ENCODE data around the gene ATAD2B. TPM values are rescaled to one million over a fixed set of nuclear protein-coding genes. Genes with fewer than 3 reads are reported as not detected.
A peak's percentile ranks its signal among the peaks of the same experiment; 100 is the strongest.

The ATAD2B gene
- total RNA-seq, 1 donor from 2014 or later, result 24.3 TPM

DNA sequence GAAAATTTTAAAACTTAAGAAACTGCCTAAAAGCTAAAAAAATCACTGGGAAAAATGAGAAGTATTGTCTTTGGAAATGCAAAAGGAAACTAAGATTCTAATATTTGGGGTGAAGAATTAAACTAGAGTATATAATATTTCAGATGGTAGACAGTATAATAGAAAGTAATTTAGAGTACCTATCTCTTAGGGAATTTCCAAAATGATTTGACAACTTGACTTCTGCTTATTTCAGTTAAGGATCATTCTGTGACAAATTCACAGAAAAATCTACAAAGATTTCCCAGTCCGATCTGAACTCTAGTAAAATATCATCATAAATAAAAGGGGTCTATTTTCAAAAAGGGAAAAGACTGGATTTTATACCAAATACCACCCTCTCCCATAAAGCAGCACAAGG is 99.6 kb downstream of the ATAD2B start:
- no peak for ATAC-seq
- H3K27ac ChIP-seq, result no peak overlapping the region
- intact Hi-C loops (cut with DNase I), result no loop called here
- no peak overlapping the region for H3K4me3 ChIP-seq
- TF ChIP-seq, protein P1, sequence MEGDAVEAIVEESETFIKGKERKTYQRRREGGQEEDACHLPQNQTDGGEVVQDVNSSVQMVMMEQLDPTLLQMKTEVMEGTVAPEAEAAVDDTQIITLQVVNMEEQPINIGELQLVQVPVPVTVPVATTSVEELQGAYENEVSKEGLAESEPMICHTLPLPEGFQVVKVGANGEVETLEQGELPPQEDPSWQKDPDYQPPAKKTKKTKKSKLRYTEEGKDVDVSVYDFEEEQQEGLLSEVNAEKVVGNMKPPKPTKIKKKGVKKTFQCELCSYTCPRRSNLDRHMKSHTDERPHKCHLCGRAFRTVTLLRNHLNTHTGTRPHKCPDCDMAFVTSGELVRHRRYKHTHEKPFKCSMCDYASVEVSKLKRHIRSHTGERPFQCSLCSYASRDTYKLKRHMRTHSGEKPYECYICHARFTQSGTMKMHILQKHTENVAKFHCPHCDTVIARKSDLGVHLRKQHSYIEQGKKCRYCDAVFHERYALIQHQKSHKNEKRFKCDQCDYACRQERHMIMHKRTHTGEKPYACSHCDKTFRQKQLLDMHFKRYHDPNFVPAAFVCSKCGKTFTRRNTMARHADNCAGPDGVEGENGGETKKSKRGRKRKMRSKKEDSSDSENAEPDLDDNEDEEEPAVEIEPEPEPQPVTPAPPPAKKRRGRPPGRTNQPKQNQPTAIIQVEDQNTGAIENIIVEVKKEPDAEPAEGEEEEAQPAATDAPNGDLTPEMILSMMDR (IDR thresholded peaks at IDR 0.05), result no peak
- no peaks in the 10 kb centered on the region for H3K4me1 ChIP-seq
- peaks cover 28% of the 10 kb centered on the region for H3K36me3 ChIP-seq
- H3K9me3 ChIP-seq, result no peaks in the 10 kb centered on the region
- DNase-seq, result no peak
- no peaks in the 10 kb centered on the region for H3K27me3 ChIP-seq (ENCODE audit: low read depth)

DNA sequence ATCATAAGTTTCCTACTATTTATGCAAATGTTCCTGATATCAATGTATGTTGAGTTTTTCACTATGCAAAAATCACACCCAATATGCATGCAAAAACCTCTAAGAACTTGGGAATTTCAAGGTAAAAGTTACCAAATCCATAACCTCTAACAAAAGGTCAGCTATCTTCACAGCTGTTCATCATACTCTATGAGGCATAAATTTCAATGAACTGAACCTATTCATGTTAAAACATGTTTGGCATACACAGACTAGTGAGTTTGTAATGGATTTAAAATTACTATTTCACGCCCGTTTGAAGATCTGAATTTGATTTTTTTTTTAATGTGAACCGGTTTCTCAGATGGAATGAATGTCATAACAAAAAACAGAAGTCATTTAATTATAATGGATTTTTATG is 100.2 kb downstream of the ATAD2B start:
- H3K4me3 ChIP-seq, result no peak overlapping the region
- DNase-seq (no peak), ATAC-seq (no peak)
- H3K36me3 ChIP-seq, result peaks cover 33% of the 10 kb centered on the region
- no peak overlapping the region for H3K27ac ChIP-seq
- H3K27me3 ChIP-seq (ENCODE audit: low read depth), result no peaks in the 10 kb centered on the region
- no peaks in the 10 kb centered on the region for H3K9me3 ChIP-seq
- no peaks in the 10 kb centered on the region for H3K4me1 ChIP-seq
- intact Hi-C loops (cut with DNase I), result no loop called here
- TF ChIP-seq, protein P1 (IDR thresholded peaks at IDR 0.05), result no peak

DNA sequence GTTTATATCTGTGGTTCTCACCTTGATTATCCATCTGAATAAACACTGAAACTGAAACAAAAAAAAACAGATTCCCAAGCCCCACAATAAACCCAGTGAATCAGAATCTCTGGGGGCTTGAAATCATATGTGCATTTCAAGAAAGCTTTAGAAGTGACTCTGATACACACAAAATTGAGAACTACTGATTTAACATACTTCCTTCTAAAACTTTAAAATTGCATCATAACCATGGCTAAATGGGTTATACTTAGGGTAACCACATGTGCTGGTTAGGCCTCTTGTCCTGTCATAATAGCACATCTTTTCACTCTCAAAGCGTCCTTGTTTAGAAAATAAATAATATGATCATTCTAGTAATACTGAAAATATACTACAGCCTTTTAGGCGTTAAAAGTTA is 100.9 kb downstream of the ATAD2B start:
- Histone ChIP-seq H3K27ac (no peak overlapping the region), H3K36me3 (peaks cover 38% of the 10 kb centered on the region), H3K4me3 (no peak overlapping the region), H3K4me1 (no peaks in the 10 kb centered on the region), H3K27me3 (ENCODE audit: low read depth) (no peaks in the 10 kb centered on the region), H3K9me3 (no peaks in the 10 kb centered on the region)
- no peak for DNase-seq
- TF ChIP-seq, protein P1 (IDR thresholded peaks at IDR 0.05), result no peak
- ATAC-seq, result no peak
- intact Hi-C loops (cut with DNase I), result no loop called here

DNA sequence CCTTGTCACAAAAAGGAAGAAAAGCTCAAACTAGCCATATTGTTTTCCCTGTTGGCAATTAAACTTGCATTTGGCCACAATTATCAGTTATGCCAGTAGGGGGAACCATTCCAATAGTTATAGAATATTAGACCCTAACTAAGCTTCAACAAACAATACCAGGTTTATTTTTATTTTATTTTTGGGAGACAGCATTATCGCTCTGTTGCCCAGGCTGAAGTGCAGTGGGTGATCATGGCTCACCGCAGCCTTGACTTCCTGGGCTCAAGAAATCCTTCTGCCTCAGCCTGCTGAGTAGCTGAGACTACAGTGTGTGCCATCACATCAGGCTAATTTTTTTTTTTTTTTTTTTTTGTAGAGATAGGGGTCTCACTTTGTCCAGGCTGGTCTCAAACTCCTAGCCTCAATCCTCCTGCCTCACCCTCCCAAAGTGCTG is 102.1 kb downstream of the ATAD2B start:
- Histone ChIP-seq H3K9me3 (no peaks in the 10 kb centered on the region), H3K4me1 (no peaks in the 10 kb centered on the region), H3K27ac (no peak overlapping the region), H3K27me3 (ENCODE audit: low read depth) (no peaks in the 10 kb centered on the region), H3K36me3 (peaks cover 41% of the 10 kb centered on the region), H3K4me3 (no peak overlapping the region)
- peak; percentile 64 to 79 for ATAC-seq
- TF ChIP-seq, protein P1 (IDR thresholded peaks at IDR 0.05), result peak; percentile 69
- intact Hi-C loops (cut with DNase I), result no loop called here
- no peak for DNase-seq

DNA sequence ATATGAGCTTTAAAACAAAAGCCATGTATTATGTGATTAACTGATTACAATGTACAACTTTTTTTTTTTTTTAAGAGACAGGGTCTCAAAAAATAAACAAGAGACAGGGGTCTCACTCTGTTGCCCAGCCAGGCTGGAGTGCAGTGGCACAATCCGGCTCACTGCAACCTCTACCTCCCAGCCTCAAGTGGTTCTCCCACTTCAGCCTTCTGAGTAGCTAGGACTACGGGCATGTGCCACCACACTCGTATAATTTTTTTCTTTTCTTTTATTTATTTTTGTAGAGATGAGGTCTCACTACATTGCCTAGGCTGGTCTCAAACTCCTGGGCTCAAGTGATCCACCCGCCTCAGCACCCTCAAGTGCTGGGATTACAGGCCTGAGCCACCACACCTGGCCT is 103.1 kb downstream of the ATAD2B start:
- no peaks in the 10 kb centered on the region for H3K4me1 ChIP-seq
- H3K4me3 ChIP-seq, result no peak overlapping the region
- intact Hi-C loops (cut with DNase I), result no loop called here
- no peaks in the 10 kb centered on the region for H3K9me3 ChIP-seq
- peaks cover 41% of the 10 kb centered on the region for H3K36me3 ChIP-seq
- TF ChIP-seq, protein P1 (IDR thresholded peaks at IDR 0.05), result no peak
- DNase-seq (no peak), ATAC-seq (peak; percentile 74 to 78)
- H3K27me3 ChIP-seq (ENCODE audit: low read depth), result no peaks in the 10 kb centered on the region
- no peak overlapping the region for H3K27ac ChIP-seq

DNA sequence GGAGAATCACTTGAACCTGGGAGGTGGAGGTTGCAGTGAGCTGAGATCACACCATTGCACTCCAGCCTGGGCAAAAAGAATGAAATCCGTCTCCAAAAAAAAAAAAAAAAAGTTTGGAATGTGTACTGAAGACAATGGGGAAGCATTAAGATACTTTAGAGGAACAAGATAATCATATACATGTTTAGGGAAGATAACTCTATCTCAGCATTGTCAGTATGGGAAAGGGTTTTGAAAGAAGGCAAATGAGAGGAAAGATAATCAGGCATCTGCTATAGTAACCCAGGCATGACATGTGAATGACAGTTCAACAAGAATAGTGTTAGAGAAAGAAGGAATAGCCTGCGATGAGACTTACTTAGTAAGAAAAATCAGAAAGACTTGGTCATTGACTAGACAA is 112.0 kb downstream of the ATAD2B start:
- H3K9me3 ChIP-seq, result no peaks in the 10 kb centered on the region
- ATAC-seq, result no peak
- peaks cover 20% of the 10 kb centered on the region for H3K36me3 ChIP-seq
- intact Hi-C loops (cut with DNase I), result no loop called here
- H3K4me3 ChIP-seq, result no peak overlapping the region
- no peaks in the 10 kb centered on the region for H3K27me3 ChIP-seq (ENCODE audit: low read depth)
- DNase-seq, result no peak
- H3K4me1 ChIP-seq, result no peaks in the 10 kb centered on the region
- H3K27ac ChIP-seq, result no peak overlapping the region
- TF ChIP-seq, protein P1 (IDR thresholded peaks at IDR 0.05), result no peak
